ENCODE measurements around the gene PAN3. TPM values are rescaled to one million over a fixed set of nuclear protein-coding genes. Genes with fewer than 3 reads are reported as not detected.

PAN3 gene
- total RNA-seq, 2 experiments from 2014 or later, result 26.0 to 28.3 TPM

GRCh38 chr13:28116736-28117135, 21.6 kb upstream of the PAN3 start:
- no peak for DNase-seq
- Mint-ChIP-seq H3K36me3 (no peaks in the 10 kb centered on the region), H3K27ac (no peak overlapping the region), H3K9me3 (no peaks in the 10 kb centered on the region), H3K27me3 (peaks cover 4% of the 10 kb centered on the region), H3K4me1 (ENCODE audit: low read depth) (peaks cover 8% of the 10 kb centered on the region), H3K4me3 (no peak overlapping the region)
- intact Hi-C loops (cut with micrococcal nuclease), result no loop called here
- CTCF ChIA-PET, result no interaction called here
- POLR2A ChIA-PET, result no interaction called here

- H3K4me1 Mint-ChIP-seq (ENCODE audit: low read depth), result peaks cover 13% of the 10 kb centered on the region
- no peak for DNase-seq
- ChIA-PET CTCF (no interaction called here), POLR2A (no interaction called here)
- H3K36me3 Mint-ChIP-seq, result no peaks in the 10 kb centered on the region
- intact Hi-C loops (cut with micrococcal nuclease), result no loop called here
- H3K4me3 Mint-ChIP-seq, result no peak overlapping the region
- H3K27me3 Mint-ChIP-seq, result peaks cover 4% of the 10 kb centered on the region
- no peak overlapping the region for H3K27ac Mint-ChIP-seq
- no peaks in the 10 kb centered on the region for H3K9me3 Mint-ChIP-seq
These were observed 20.5 kb upstream of the PAN3 start for GRCh38 chr13:28117689-28118377.

- ChIA-PET POLR2A (no interaction called here), CTCF (no interaction called here)
- H3K36me3 Mint-ChIP-seq, result no peaks in the 10 kb centered on the region
- H3K27me3 Mint-ChIP-seq, result peaks cover 4% of the 10 kb centered on the region
- intact Hi-C loops (cut with micrococcal nuclease), result no loop called here
- H3K4me3 Mint-ChIP-seq, result no peak overlapping the region
- H3K9me3 Mint-ChIP-seq, result no peaks in the 10 kb centered on the region
- H3K27ac Mint-ChIP-seq, result no peak overlapping the region
- no peak for DNase-seq
- H3K4me1 Mint-ChIP-seq (ENCODE audit: low read depth), result peaks cover 13% of the 10 kb centered on the region
These were observed 18.0 kb upstream of the PAN3 start for GRCh38 chr13:28120317-28120716.

GRCh38 chr13:28121224-28121623, 17.1 kb upstream of the PAN3 start:
- intact Hi-C loops (cut with micrococcal nuclease), result no loop called here
- DNase-seq, result no peak
- Mint-ChIP-seq H3K27me3 (peaks cover 4% of the 10 kb centered on the region), H3K4me1 (ENCODE audit: low read depth) (peaks cover 13% of the 10 kb centered on the region), H3K36me3 (no peaks in the 10 kb centered on the region), H3K9me3 (no peaks in the 10 kb centered on the region), H3K27ac (no peak overlapping the region), H3K4me3 (no peak overlapping the region)
- ChIA-PET CTCF (no interaction called here), POLR2A (no interaction called here)

GRCh38 chr13:28128030-28128429, 10.3 kb upstream of the PAN3 start:
- intact Hi-C loops (cut with micrococcal nuclease), result no loop called here
- Mint-ChIP-seq H3K36me3 (no peaks in the 10 kb centered on the region), H3K27ac (no peak overlapping the region), H3K9me3 (no peaks in the 10 kb centered on the region), H3K27me3 (no peaks in the 10 kb centered on the region), H3K4me1 (ENCODE audit: low read depth) (no peaks in the 10 kb centered on the region), H3K4me3 (no peak overlapping the region)
- DNase-seq, result no peak
- ChIA-PET POLR2A (interaction anchor here (0.6 kb wide), 1 partner anchor 679 kb away, joined by 3 read pairs; no protein-coding TSS in a partner anchor), CTCF (no interaction called here)

GRCh38 chr13:28128926-28129325, 9.4 kb upstream of the PAN3 start:
- no peaks in the 10 kb centered on the region for H3K27me3 Mint-ChIP-seq
- H3K27ac Mint-ChIP-seq, result no peak overlapping the region
- intact Hi-C loops (cut with micrococcal nuclease), result no loop called here
- no peak overlapping the region for H3K4me3 Mint-ChIP-seq
- H3K4me1 Mint-ChIP-seq (ENCODE audit: low read depth), result no peaks in the 10 kb centered on the region
- DNase-seq, result no peak
- no peaks in the 10 kb centered on the region for H3K9me3 Mint-ChIP-seq
- ChIA-PET POLR2A (no interaction called here), CTCF (no interaction called here)
- H3K36me3 Mint-ChIP-seq, result no peaks in the 10 kb centered on the region

GRCh38 chr13:28129911-28130693, 8.2 kb upstream of the PAN3 start:
- Mint-ChIP-seq H3K36me3 (no peaks in the 10 kb centered on the region), H3K4me1 (ENCODE audit: low read depth) (no peaks in the 10 kb centered on the region), H3K4me3 (no peak overlapping the region), H3K9me3 (no peaks in the 10 kb centered on the region), H3K27ac (no peak overlapping the region), H3K27me3 (no peaks in the 10 kb centered on the region)
- intact Hi-C loops (cut with micrococcal nuclease), result no loop called here
- POLR2A ChIA-PET, result no interaction called here
- CTCF ChIA-PET, result interaction anchor here (0.6 kb wide), 1 partner anchor 269 kb away, joined by 3 read pairs; no protein-coding TSS in a partner anchor
- no peak for DNase-seq

GRCh38 chr13:28131646-28132045, 6.7 kb upstream of the PAN3 start:
- intact Hi-C loops (cut with micrococcal nuclease), result no loop called here
- Mint-ChIP-seq H3K27ac (no peak overlapping the region), H3K4me1 (ENCODE audit: low read depth) (peaks cover under 1% of the 10 kb centered on the region), H3K27me3 (no peaks in the 10 kb centered on the region), H3K36me3 (no peaks in the 10 kb centered on the region), H3K9me3 (no peaks in the 10 kb centered on the region), H3K4me3 (no peak overlapping the region)
- ChIA-PET POLR2A (no interaction called here), CTCF (no interaction called here)
- no peak for DNase-seq

GRCh38 chr13:28136916-28137315, 1.4 kb upstream of the PAN3 start:
- intact Hi-C loops (cut with micrococcal nuclease), result loop anchor here (5.0 kb wide), 3 partner anchors 90 to 1885 kb away; partner anchors contain the start of genes CDK8 and RPL21
- Mint-ChIP-seq H3K27me3 (no peaks in the 10 kb centered on the region), H3K4me1 (ENCODE audit: low read depth) (peaks cover 29% of the 10 kb centered on the region), H3K36me3 (peaks cover 3% of the 10 kb centered on the region), H3K9me3 (no peaks in the 10 kb centered on the region), H3K4me3 (peak overlapping the region; percentile 91), H3K27ac (peak overlapping the region; percentile 98)
- no peak for DNase-seq
- ChIA-PET CTCF (interaction anchor here (0.6 kb wide), 1 partner anchor 12 kb away, joined by 3 read pairs; no protein-coding TSS in a partner anchor), POLR2A (no interaction called here)

GRCh38 chr13:28137596-28137995, 749 bp upstream of the PAN3 start:
- H3K27me3 Mint-ChIP-seq, result no peaks in the 10 kb centered on the region
- CTCF ChIA-PET, result interaction anchor here (0.6 kb wide), 1 partner anchor 11 kb away, joined by 3 read pairs; no protein-coding TSS in a partner anchor

GRCh38 chr13:28138756-28139470, 568 bp downstream of the PAN3 start:
- POLR2A ChIA-PET, result interaction anchor here (1.2 kb wide), 1 partner anchor 9 kb away, joined by 4 read pairs; no protein-coding TSS in a partner anchor
- peaks cover 46% of the 10 kb centered on the region for H3K4me1 Mint-ChIP-seq (ENCODE audit: low read depth)

More at GRCh38 chr13:28137596-28137995, 749 bp upstream of the PAN3 start:
- Mint-ChIP-seq H3K4me1 (ENCODE audit: low read depth) (peaks cover 36% of the 10 kb centered on the region), H3K4me3 (peak overlapping the region; percentile 91), H3K27ac (peak overlapping the region; percentile 98), H3K9me3 (no peaks in the 10 kb centered on the region), H3K36me3 (peaks cover 3% of the 10 kb centered on the region)
- no peak for DNase-seq
- intact Hi-C loops (cut with micrococcal nuclease), result loop anchor here (5.0 kb wide), 3 partner anchors 90 to 1885 kb away; partner anchors contain the start of genes CDK8 and RPL21
- POLR2A ChIA-PET, result no interaction called here

More at GRCh38 chr13:28138756-28139470, 568 bp downstream of the PAN3 start:
- DNase-seq, result peak; percentile 93
- Mint-ChIP-seq H3K36me3 (peaks cover 3% of the 10 kb centered on the region), H3K9me3 (no peaks in the 10 kb centered on the region), H3K4me3 (peak overlapping the region; percentile 91), H3K27ac (peak overlapping the region; percentile 98), H3K27me3 (no peaks in the 10 kb centered on the region)
- intact Hi-C loops (cut with micrococcal nuclease), result loop anchor here (1.0 to 5.0 kb wide), 12 partner anchors 16 to 1887 kb away; partner anchors contain the start of genes CDK8, MTIF3, POLR1D and POMP
- CTCF ChIA-PET, result no interaction called here
